Astrocyte of the spinal cord (primary cell): ENCODE results near the gene CCDC80.

Experiments used
- DNase-seq: peaks from one replicate; pipeline ENCODE4 v3.0.0; 2011; ENCODE audit warnings: low read depth, low spot score
- H3K4me3 ChIP-seq: 2 replicates; pipeline ENCODE4 v1.5.1; 2011; ENCODE audit warnings: low read depth, mild to moderate bottlenecking, low read length, moderate library complexity
- in situ Hi-C: cut with HindIII; loops from 2 replicates; pipeline ENCODE4 v1.10.0; 2017; ENCODE audit warnings: low sequenced_read_pairs
- TF ChIP-seq, protein P1 (sequence below): IDR thresholded peaks from 2 replicates; pipeline ENCODE4 v1.5.1; 2012; ENCODE audit warnings: low read depth, mild to moderate bottlenecking, low read length, inconsistent platforms

CCDC80 gene

GRCh38 chr3:112634786-112635541, 6.0 kb downstream of the CCDC80 start:
- H3K4me3 ChIP-seq, result peak overlapping the region; percentile 74
- in situ Hi-C loops, result no loop called here
- TF ChIP-seq, protein P1, sequence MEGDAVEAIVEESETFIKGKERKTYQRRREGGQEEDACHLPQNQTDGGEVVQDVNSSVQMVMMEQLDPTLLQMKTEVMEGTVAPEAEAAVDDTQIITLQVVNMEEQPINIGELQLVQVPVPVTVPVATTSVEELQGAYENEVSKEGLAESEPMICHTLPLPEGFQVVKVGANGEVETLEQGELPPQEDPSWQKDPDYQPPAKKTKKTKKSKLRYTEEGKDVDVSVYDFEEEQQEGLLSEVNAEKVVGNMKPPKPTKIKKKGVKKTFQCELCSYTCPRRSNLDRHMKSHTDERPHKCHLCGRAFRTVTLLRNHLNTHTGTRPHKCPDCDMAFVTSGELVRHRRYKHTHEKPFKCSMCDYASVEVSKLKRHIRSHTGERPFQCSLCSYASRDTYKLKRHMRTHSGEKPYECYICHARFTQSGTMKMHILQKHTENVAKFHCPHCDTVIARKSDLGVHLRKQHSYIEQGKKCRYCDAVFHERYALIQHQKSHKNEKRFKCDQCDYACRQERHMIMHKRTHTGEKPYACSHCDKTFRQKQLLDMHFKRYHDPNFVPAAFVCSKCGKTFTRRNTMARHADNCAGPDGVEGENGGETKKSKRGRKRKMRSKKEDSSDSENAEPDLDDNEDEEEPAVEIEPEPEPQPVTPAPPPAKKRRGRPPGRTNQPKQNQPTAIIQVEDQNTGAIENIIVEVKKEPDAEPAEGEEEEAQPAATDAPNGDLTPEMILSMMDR, result no peak

DNA sequence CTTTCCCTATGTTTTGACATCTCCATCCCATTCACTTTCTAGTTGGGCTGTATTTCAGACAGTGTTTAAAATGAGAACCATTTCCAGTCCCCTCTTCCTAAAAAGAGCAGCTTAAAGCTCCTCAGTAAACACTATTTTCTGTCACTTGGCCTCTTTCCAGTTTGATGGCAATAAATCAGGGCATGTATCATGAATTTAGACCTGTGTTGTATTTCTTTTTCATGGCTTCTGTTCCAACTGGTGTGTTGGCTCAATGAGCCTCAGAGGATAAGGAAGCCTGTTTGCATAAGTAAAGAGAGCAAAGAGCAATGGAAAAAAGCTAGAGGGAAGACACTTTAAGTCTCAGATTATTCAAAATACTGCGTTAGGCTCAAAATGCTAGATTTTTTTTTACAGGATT, 7.2 kb downstream of the CCDC80 start:
- TF ChIP-seq, protein P1, result no peak
- H3K4me3 ChIP-seq, result peak overlapping the region; percentile 12
- in situ Hi-C loops, result no loop called here
- DNase-seq, result no peak

More at GRCh38 chr3:112634786-112635541, 6.0 kb downstream of the CCDC80 start:
- no peak for DNase-seq

GRCh38 chr3:112633191-112633590, 7.8 kb downstream of the CCDC80 start:
- H3K4me3 ChIP-seq, result peak overlapping the region; percentile 13
- TF ChIP-seq, protein P1, result no peak
- in situ Hi-C loops, result no loop called here
- DNase-seq, result no peak

- H3K4me3 ChIP-seq, result peak overlapping the region; percentile 13
- in situ Hi-C loops, result no loop called here
- DNase-seq, result peak; percentile 62
- TF ChIP-seq, protein P1, result no peak
Observed at GRCh38 chr3:112632596-112632995, 8.3 kb downstream of the CCDC80 start.

DNA sequence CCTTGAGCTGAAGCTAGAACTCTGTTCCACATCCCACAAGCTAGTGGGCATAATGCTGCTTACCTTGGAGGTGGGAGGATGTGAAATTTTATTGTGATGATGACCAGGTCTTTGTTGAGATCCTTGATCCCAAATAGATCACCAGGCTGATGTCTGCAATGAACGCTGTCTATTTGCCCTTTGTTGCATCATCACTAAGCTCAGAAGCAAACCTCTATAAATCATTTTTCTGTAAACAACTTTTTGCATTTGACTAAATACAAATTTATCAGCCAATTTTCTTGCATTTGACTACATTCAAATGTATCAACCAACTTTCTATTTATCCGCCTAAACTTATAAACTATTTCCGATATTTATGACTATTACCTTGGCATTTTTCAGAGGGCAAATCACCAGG, 9.7 kb downstream of the CCDC80 start:
- no peak overlapping the region for H3K4me3 ChIP-seq
- no peak for DNase-seq
- TF ChIP-seq, protein P1, result no peak
- in situ Hi-C loops, result no loop called here

- no peak overlapping the region for H3K4me3 ChIP-seq
- peak; percentile 92 for DNase-seq
- in situ Hi-C loops, result no loop called here
- TF ChIP-seq, protein P1, result no peak
Observed at GRCh38 chr3:112629425-112629824, 11.5 kb downstream of the CCDC80 start.
